HG03039 (cell line): ENCODE data around the gene KCP.
"Not testable (repeated sequence)": the region's sequence is repeated elsewhere in the genome, so short reads cannot be mapped to it uniquely, and the experiment has no call there.

Experiments used
- ATAC-seq: cut with Tn5 transposase; IDR thresholded peaks from one replicate; pipeline ENCODE4 v1.9.1; 2021; ENCODE audit warnings: mild to moderate bottlenecking, moderate library complexity; ENCODE audit not compliant: unreplicated experiment

The KCP gene

DNA sequence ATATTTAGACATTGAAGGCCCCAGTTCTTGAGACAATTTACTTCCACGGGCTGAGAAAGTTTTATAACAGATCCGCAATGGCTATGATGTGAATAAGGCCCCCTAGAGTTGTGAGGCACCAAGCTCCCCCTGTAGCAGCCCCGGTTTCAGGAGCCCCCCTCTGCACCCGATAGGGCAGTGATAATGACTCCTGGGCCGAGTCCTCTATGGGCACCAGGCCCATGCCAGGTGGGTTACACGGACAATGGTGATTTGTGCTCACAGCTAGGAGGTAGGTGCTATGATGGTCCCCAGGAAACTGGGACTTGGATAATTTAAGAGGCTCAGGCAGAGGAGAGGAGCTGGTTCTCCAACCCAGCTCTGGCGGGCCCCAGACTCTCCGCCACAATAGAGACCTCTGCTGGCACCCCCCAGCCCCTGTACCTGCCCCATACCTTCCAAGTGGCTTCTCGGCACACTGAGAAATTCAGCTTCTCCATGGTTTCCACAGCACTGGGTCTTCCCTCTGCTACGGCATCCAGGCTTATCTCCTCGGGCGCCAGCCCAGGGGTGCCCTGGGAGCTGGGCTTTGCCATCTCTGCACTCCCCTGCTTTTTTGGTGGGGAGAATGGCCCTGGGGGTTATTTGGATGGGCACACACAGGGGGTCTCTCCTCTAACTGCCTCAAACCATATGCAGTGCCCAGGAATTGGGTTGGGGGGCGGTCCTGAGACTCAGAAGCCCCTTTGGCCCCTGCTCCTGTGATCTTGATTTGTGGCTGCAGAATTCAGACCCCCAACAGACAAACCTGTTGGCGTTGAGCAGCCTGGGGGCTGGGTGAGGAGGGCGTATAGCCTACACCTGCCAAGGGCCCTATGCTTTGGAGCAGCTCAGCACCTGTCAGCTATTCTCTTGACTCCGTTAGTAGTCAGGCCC, 12.2 kb upstream of the KCP start:
- no peak for ATAC-seq

DNA sequence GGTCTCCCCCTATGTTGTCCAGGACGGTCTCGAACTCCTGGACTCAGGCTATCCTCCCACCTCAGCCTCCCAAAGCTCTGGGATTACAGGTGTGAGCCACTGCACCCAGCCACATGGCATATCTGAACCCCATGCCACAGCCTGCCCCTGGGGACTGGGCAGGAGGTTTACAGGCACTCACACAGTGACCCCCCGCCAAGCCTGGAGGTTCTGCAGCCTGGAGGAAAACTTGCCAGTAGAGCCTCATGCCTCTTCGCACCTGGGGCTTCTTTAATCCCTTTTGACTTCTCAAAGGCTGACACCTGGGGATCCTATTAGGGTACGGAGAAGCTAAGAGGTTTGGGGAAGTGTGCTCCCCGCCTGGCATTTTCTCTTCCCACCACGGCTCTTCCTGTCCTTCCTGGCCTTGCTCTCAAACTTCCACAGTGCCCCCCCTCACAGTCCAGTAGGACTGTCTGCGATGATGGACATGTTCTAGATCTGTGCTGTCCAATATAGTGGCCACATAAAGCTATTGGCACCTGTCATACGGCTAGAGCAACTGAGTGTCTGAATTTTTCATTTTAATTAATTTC, 11.4 kb upstream of the KCP start:
- no peak for ATAC-seq

DNA sequence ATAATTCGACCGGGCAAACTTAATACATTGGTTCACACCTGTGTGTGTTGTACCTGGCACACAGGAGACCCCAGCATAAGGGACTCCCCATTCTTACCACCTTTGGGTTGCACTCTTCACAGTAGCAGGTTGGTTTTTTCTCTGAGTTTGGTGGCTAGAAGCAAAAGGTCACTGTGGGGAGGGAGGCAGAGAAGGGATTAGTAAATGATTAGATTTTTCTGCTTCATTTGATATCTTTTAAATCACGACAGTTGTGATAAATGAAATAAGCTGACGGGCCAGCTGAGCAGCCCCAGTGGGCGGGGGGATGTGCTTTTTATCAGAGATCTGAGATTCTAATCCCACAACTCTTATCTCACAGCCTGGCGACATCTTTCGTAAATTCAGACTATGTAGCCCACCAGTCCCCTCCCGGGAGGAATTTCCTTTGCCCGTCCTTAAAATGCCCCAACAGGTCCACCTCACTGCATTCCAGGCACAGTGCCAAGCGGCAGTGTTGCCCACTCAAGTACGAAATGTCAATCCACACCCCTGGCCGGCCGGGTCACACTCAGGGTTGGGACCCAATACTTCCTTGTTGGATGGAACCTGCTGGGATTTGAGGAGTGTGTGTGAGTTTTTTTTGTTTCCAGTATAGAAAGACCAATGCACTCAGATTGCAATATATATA, 10.5 kb upstream of the KCP start:
- no peak for ATAC-seq

DNA sequence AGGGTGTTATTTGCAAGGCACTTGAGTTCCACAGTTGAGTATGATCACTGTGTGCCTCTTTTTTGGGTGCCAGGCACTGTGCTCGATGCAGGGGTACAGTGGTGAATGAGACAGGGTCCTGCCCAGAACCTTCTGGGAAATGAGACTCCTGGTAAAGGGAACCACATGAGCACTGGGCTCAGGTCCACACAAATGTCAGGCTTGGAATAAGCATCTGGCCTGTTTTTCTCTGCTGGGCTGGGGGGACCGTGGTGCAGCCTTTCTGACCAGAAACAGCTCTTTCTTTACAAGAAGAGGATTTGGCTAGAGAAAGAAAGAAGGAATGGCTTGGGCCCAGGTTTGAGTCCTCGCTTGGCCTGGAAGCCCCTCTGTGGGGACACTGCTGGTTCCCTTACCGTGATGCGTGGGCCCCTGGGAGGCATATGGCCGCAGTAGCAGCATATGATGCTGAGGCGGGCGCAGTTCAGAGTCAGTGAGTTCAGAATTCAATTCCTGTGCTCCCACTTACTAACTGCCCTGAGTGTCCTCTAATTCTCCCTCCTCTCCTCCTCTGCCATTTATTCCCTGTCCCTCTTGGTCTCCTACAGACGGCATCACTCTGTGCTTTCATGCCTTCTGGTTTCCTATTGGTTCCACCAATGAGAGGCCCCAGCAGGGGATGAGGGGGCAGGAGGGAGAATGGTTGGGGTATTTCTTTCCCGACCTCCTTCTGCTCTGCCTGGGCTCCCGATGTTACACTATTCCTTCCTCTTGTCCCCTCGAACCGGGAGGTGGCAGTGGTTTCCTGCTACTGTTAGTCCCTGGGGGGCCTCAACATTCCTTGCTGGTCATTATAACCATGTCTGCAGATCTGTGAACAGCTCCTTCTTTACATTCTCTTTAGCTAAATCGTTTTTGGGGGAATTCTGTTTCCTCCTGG, 9.6 kb upstream of the KCP start:
- no peak for ATAC-seq

DNA sequence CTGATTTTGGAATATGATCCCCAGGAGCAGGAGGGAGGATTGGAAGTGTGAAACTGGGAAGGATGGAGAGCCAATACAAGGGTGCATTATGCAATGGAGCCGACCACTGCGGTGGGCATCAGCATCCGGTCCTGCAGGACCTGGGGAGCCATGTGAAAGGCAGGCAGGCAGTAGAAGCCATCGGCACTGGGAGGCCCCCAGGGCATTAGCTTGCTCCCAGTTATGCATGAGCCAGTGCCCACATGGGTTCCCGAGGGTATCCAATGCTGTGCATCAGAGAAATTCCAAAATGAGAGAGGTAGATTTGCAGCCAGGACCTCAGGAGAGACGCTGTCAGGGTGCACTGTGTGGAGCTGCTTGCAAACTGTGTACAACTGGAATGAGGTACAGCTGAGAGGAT, 8.7 kb upstream of the KCP start:
- no peak for ATAC-seq

DNA sequence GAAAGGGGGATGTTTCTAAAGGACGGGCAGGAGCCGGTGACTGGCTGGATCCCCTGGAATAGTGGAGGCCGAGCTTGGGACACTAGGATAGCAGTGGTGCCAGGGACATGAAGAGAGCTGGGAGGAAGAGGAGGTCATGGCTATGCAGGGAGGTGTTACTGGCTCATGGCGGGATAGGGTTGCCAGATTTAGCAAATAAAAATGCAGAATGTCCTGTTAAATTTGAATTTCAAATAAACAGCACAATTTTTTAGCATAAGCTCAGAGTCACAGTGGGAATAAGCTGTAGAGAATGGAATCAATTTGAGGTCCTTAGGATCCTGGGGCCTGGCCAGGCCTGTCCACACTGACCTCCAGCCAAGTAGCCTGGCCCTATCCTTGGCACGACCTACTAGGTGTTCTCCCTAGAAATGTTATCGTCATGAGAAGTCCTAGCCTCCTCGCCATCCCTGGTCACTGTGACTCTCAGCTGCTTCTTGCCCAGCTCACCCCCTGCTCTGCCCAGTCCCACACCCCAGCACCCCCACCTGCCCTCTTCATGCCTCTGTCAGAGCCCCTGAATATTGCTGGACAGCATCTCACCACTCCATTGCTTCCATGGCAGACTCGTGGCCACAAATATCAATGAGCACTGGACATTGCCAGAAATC, 7.6 kb upstream of the KCP start:
- ATAC-seq = no peak

DNA sequence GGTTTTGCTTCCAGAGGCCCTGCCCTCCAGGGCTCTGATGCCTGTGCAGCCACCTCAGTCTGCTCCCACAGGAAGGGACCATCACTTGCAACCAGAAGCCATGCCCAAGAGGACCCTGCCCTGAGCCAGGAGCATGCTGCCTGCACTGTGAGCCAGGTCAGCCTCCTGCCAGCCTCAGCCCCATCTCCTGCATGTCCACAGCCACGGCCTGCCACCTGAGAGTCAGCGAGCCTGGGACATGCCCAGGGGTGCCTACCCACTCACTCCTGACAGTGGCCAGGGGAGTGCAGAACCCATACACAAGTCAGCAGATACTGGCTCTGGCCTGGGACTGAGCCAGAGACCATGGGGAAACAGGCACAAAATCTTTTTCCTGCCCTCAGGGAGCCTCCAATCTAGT, 6.6 kb upstream of the KCP start:
- no peak for ATAC-seq

DNA sequence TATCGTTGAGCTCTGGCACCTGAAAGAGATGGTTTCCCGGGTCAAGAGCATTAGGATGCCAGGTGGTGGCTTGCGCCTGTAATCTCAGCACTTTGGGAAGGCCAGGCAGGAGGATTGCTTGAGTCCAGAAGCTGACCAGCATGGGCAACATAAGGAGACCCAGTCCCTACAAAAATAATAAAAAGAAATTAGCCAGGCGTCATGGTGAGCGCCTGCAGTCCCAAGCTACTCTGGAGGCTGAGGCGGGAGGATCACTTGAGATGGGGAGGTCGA, 6.1 kb upstream of the KCP start:
- no peak for ATAC-seq

DNA sequence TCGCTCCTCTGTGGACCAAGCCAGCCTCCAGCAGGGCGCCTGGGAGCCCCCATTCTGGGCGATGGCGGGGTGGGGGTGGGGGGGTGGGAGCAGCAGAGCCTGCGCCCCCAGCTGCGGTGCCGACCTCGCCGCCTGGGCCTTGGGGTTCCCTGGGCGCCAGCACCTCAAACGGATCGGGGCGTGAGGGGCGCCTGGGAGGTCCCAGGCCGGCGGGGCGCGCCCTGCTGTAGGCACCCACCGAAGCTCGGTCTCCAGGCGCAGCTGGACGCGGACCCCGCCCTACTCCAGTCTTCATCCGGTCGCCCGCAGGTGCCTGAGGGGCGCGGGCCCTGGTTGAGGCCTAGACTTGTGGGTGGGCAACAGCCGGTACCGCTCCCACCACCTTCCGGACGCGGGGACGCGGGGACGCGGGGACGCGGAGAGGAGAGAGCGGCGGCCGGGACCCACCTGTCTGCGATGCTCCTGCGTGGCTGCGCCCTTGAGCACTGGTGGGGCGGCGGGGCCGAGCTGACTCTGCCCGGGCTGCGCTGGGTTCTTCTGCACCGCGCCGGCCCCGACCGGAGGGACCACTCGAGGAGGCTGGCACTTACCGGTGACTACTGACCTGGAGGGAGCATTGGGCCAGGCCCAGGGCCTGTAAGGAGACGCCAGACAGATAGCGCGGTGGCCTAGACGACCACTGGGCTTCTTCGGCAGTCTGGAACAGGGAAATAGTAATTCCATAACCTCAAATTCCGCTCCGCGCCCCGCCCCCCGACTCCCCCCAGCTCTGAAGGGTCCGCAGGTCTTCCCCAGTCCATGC, 5.5 kb upstream of the KCP start:
- ATAC-seq = no peak

DNA sequence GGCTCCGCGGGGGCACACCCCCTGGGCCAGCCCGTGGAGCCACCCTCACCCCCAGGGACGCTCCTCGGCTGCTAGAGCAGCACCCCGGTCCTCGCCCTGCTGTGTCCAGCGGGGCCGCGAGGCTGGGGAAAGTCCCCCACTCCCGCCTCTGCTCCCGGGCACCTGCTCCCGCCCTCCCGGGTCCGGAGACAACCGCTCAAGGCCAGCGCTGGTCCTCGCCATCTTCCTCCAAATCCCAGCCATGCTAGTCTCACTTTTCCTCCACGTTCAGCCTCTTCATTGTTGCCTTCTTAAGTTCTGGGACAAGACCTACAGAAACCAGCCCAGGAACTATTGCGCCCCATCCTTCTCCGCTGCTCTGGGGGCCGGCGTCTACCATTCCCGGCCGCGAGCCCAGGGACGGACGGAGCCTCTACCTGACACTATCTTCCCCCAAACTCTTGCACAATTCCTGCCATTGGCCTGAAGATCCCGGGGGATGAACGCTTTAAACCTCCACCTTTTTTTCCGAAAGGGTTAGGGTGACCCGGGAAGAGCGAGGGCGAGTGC, 4.8 kb upstream of the KCP start:
- ATAC-seq = no peak

DNA sequence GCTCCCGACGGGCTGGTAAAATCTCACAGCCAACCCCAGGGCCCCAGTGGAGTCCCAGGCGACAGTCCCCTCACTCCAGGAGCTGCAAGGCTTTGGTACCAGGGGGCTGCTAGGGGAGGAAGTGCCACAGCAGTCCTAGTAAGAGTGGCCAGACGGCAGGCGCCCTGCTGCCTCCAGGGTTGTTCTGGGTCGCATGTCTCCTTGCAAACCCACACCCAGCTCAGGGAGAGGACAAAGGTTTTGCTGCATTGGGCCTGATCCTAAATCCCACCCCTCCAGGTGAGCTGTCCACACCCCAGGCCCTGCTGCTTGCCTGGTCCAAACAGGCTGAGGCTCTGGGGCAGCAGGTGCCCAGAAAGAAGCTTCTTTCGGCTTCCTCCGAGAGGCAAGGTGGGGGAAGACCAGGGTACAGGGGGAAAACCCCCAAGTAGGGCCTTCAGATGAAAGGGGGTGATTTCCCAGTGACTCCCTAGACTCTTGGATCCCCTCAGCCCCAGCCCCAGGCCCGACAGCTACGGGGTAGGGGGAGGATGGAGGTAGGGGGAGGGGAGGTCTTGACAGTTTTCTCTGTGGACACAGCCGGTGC, 4.2 kb upstream of the KCP start:
- ATAC-seq = no peak

DNA sequence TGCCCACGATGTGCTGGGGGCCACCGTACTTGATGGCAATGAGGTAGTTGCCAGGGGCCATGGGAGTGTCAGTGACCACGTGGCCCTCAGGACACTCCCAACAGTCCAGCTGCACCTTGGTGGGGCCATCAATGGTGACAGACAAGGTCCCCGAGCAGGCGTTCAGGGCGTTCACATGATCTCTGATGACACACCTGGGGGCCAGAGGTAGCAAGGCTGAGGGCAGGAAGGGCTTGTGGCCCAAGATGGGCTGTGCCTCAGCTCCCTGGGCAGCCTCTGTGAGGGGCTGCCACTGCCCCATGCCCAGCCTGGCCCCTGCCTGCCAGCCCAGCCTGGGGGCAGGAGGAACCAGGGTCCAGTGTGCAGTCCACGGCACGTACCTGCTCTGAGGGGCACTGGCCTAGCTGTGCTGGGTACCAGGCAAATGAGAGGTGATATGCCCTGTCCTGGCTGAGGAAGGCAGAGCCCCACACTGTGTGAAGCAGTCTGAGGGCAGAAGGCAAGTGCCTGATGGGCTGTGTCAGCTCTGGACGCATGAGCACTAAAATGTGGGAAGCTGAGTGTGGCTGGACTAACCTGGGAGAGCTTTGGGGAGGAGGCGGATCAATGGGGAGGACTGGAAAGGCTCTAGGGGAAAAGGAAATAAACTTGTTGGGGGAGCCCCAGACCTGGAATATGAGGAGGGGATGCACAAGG, 3.5 kb upstream of the KCP start:
- no peak for ATAC-seq

DNA sequence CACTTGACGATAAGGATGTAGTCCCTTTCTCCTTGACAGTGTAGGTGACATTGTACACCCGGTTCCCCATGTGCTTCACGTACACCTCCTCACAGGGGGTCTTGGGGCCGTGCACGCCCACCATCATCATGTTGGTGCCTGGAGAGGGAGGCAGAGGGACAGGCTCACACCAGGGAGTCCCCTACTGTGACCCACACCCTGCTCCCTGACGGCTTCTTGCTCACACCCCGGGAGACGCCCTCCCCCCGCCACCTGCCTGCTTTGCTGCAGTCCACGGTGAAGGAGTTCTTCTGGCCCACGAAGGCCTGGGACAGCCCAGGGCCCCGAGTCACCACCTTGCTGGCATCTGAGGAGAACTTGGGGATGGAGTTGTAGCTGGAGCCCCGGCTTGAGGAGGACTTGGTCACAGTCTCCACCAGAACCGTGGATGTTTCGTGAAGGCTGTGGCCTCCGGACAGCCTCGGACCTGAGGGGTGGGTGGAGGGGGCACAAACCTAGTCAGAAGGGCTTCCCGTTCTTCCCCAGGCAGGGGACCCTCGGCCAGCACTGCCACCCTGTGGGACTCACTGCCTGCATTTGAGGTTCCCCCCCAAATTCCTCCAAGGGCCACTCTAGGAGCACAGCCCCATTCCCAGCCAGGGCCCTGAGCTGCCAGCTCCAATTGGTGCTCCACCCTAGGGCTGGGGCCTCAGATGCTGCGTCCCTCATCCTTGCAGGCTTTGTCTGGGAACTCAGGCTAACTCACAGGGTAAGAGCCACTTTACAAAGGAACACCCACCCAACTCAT, 2.4 kb upstream of the KCP start:
- not testable (repeated sequence) for ATAC-seq

DNA sequence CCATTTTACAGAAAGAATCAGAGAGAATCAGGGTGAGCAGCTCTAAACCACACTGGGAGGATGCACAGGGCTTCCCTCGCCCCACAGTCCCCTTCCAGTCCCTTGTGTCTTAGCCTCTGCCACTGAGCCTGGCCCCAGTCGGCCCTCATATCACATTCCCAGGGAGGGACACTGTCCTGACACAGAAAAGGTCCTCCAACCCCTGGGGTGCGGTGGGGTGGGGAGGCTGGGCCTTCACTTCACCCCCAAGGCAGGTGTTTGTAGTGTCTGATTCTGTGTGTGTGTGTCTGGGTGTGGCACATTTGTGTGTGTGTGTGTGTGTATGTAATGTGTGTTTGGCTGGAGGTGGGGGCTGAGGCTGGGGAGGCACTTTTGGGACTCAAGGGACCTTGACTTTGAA, 1.8 kb upstream of the KCP start:
- no peak for ATAC-seq

DNA sequence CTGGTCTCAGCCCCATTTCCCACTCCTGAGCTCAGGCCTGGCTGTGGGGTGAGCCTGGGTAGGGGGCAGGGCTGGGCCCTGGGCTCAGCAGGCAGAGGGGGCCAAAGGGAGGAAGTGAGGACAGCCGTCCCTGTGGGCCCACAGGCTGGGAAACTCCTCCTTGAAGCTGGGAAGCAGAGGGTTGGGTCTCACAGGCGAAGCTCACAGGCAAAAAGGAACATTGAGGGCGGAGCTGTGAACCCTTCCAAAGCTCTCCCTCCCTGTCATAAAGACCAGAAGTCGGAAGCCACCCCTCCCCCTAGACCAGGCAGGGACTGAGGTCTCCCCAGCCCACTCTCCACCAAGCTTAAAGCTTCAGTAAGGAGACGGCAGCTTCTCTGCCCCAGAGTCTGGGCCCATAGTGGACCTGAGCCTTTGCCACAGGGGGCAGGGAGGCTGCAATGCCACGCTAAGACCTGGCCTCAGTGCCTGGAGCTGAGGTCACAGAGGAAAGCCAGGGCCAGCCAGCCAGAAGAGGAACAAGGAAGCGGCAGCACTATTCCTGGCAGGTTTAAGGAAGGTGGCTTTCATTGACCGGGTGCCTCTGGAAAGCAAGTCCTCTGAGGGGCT, 1.0 kb upstream of the KCP start:
- no peak for ATAC-seq

DNA sequence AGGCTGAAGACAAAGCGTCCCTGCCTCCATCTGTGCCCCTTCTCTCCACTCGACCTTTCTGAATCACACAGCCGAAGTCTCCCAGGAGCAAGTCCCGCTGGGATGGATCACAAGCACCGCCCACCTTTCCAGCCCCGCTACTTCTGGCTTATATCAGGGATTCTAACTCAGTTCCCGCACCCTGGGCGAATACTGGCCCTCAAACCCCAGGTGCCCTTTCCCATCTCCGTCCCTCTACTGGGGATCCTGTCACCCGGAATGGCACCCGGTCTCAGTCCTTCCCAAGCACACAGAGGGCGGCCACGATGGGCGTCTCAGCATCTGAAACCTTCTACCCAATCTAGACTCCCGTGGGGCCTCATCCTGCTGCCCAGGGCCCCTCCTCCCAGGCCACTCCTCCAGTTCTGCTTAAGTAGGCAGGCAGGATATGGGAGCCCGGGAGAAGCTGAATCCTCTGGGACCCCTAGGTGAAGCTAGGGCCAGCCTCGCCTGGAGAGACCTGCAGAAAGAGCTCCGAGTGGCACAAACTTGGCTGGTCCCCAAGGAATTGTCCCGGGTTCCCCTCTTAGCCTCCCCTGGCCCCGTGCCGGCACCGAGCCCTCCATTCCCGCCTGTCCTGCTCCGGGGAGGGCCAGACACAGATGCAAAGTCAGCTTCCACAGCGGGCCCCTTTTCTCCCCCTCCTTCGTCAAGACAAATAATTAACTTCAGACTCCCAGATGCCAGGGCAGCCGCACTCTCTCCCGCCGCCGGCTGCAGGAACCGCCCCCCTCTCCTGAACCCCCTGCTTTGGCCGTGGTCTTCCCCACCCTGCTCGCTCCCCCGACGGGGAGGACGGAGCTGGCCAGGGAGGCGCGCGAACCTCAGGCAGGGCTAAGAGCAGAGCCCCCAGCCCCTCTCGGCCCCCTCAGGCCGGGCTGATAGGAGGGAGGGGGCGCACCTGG, 612 bp downstream of the KCP start:
- ATAC-seq = no peak
